HepG2 (cell line): ENCODE measurements around the gene SUSD2. TPM values are rescaled to one million over a fixed set of nuclear protein-coding genes. Genes with fewer than 3 reads are reported as not detected.

ENCODE experiments used
- ATF1 ChIP-seq: IDR thresholded peaks from 2 replicates; pipeline ENCODE4 v1.6.1; 2016; ENCODE audit warnings: mild to moderate bottlenecking, control low read depth
- HHEX ChIP-seq: IDR thresholded peaks from 2 replicates; pipeline ENCODE4 v1.6.1; 2016; ENCODE audit warnings: control low read depth
- IKZF4 ChIP-seq: sonication (generic); formaldehyde crosslinking; IDR thresholded peaks from 2 replicates; pipeline ENCODE4 v1.5.1; 2020; ENCODE audit warnings: borderline replicate concordance, mild to moderate bottlenecking, low read depth, missing genetic modification reagents; ENCODE audit errors: not compliant biosample characterization
- MATR3 ChIP-seq: sonication (generic); formaldehyde crosslinking; IDR thresholded peaks from 2 replicates; pipeline ENCODE4 v1.4.0; 2020; ENCODE audit warnings: missing genetic modification reagents
- MED1 ChIP-seq: sonication (generic); formaldehyde crosslinking; IDR thresholded peaks from 2 replicates; pipeline ENCODE4 v1.4.0; 2020; ENCODE audit warnings: missing genetic modification reagents
- PAF1 ChIP-seq: IDR thresholded peaks from 2 replicates; pipeline ENCODE4 v1.6.1; 2016; ENCODE audit warnings: missing genetic modification reagents, missing compliant biosample characterization
- PHF8 ChIP-seq: sonication (generic); formaldehyde crosslinking; IDR thresholded peaks from 2 replicates; pipeline ENCODE4 v1.5.0; 2020; ENCODE audit warnings: missing genetic modification reagents
- RARA ChIP-seq: IDR thresholded peaks from 2 replicates; pipeline ENCODE4 v1.6.1; 2016; ENCODE audit warnings: missing genetic modification reagents, missing compliant biosample characterization
- SMARCC2 ChIP-seq: fragments of 450-650 bp; IDR thresholded peaks from 2 replicates; pipeline ENCODE4 v1.6.1; 2017; ENCODE audit warnings: antibody characterized with exemption, mild to moderate bottlenecking
- TBL1XR1 ChIP-seq: fragments of 150-350 bp; IDR thresholded peaks from 2 replicates; pipeline ENCODE4 v1.6.1; 2014; ENCODE audit warnings: borderline replicate concordance, low read length; ENCODE audit not compliant: partially characterized antibody
- ZNF33A ChIP-seq: sonication (generic); formaldehyde crosslinking; IDR thresholded peaks from 2 replicates; pipeline ENCODE4 v1.5.1; 2020; ENCODE audit warnings: missing genetic modification reagents, mild to moderate bottlenecking, moderate library complexity, borderline replicate concordance
- ZNF552 ChIP-seq: sonication (generic); formaldehyde crosslinking; IDR thresholded peaks from 2 replicates; pipeline ENCODE4 v1.9.0; 2022; ENCODE audit warnings: missing genetic modification reagents, mild to moderate bottlenecking, borderline replicate concordance
- polyA plus RNA-seq, 8 experiments: library from polyadenylated mRNA; depleted of rRNA in 3 of 8; stranded (reverse) in 7 of 8; unstranded in 1 of 8; fragments of >200 nt; fragmentation: Illumina TruSeq in 4 of 8; extraction: Trizol in 4 of 8; gene quantifications; 2 replicates each; pipeline versions ENCODE4 v1.2.1 to v1.2.3, GENCODE V29; 2011 to 2016; ENCODE audit warnings: low read depth in 4 of 8, missing spikeins in 1 of 8, mixed read lengths in 1 of 8; ENCODE audit not compliant: insufficient read depth in 1 of 8
- total RNA-seq, 5 experiments: library from RNA; depleted of rRNA; stranded (reverse); fragments of >200 nt; fragmentation: Illumina TruSeq; extraction: Trizol; gene quantifications; 2 replicates each; pipeline ENCODE4 v1.2.3, GENCODE V29; 2016; ENCODE audit warnings: low read depth in 1 of 5
- TF ChIP-seq, protein P1 (sequence below): sonication (generic); formaldehyde crosslinking; IDR thresholded peaks from 2 replicates; pipeline ENCODE4 v1.5.0; 2020; ENCODE audit warnings: missing genetic modification reagents, mild to moderate bottlenecking, borderline replicate concordance
- TF ChIP-seq, protein P2 (sequence below): sonication (generic); formaldehyde crosslinking; IDR thresholded peaks from 2 replicates; pipeline ENCODE4 v1.5.0; 2020; ENCODE audit warnings: missing genetic modification reagents
- TF ChIP-seq, protein P3 (sequence below): sonication (generic); formaldehyde crosslinking; IDR thresholded peaks from 2 replicates; pipeline ENCODE4 v1.8.0; 2022; ENCODE audit warnings: missing genetic modification reagents, mild to moderate bottlenecking, inconsistent platforms, borderline replicate concordance
- TF ChIP-seq, protein P4 (sequence below), 2 experiments: sonication (generic) in 1 of 2; formaldehyde crosslinking in 1 of 2; IDR thresholded peaks; 2 replicates each; pipeline versions ENCODE4 v1.4.0 to v1.6.1; 2016 to 2020; ENCODE audit warnings: borderline replicate concordance in 1 of 2, low read depth in 1 of 2, mild to moderate bottlenecking in 1 of 2, missing genetic modification reagents in 1 of 2
- TF ChIP-seq, protein P5 (sequence below): sonication (generic); formaldehyde crosslinking; IDR thresholded peaks from 2 replicates; pipeline ENCODE4 v1.4.0; 2020; ENCODE audit warnings: missing genetic modification reagents, borderline replicate concordance

SUSD2 gene
- total and polyA plus RNA-seq, 2 of the 13 experiments (the other 11 are each of a cell fraction or from before 2014, with no cell fraction given) = 2.1 to 11.0 TPM

DNA sequence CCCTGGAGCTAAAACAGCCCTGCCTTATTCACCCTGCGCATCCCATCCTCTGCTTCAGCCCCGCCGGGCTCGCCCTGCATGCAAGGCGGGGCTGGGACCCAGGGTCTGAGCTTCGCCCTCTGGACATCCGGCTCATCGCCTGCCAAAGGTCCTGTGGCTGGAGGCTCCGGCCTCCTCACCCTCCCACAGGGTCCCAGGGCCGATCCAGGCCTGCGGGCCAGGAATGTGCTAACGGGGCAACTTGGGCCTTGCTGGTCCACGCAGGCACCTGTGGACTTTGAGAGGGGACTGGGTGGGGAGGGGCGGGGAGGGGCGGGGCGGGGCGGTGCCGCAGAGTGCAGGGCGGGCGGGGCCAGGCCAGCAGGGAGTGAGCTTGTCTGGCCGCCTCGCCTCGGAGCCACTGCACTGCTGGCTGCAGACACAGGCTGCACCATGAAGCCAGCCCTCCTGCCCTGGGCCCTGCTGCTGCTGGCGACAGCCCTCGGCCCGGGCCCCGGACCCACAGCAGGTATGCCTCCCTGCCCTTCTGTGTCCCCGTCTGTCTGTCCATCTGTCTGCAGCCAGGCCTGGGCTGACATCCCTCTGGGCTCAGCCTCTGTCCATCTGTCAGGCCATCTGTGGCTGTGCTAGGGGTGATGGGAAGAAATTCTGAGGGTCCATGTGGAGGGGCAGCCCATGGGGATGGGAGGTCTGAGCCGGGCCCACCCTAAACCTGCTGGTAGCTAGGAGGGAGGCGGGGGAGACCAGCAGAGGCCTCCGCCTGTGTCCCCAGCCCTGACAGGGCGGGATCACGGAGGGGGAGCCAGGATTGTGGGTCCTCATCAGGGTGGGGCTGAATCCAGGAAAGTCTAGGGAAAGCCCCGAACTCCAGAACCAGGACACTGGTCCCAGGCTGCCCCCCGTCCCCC, at the start of gene SUSD2 (continued):
- TF ChIP-seq, protein P1, sequence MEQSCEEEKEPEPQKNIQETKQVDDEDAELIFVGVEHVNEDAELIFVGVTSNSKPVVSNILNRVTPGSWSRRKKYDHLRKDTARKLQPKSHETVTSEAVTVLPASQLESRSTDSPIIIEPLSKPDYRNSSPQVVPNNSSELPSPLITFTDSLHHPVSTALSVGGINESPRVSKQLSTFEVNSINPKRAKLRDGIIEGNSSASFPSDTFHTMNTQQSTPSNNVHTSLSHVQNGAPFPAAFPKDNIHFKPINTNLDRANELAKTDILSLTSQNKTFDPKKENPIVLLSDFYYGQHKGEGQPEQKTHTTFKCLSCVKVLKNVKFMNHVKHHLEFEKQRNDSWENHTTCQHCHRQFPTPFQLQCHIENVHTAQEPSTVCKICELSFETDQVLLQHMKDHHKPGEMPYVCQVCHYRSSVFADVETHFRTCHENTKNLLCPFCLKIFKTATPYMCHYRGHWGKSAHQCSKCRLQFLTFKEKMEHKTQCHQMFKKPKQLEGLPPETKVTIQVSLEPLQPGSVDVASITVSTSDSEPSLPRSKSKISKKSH (CRISPR knock-in tag) = no peak
- TF ChIP-seq, protein P2, sequence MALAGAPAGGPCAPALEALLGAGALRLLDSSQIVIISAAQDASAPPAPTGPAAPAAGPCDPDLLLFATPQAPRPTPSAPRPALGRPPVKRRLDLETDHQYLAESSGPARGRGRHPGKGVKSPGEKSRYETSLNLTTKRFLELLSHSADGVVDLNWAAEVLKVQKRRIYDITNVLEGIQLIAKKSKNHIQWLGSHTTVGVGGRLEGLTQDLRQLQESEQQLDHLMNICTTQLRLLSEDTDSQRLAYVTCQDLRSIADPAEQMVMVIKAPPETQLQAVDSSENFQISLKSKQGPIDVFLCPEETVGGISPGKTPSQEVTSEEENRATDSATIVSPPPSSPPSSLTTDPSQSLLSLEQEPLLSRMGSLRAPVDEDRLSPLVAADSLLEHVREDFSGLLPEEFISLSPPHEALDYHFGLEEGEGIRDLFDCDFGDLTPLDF (CRISPR knock-in tag) = no peak
- TF ChIP-seq ATF1 (CRISPR knock-in tag) (no peak), MED1 (peak; percentile 30; the same call in 1 of the 2 replicates), MATR3 (no peak), HHEX (CRISPR knock-in tag) (no peak), TBL1XR1 (no peak), IKZF4 (CRISPR knock-in tag) (no peak), RARA (CRISPR knock-in tag) (no peak), ZNF33A (CRISPR knock-in tag) (no peak), ZNF552 (CRISPR knock-in tag) (no peak), PAF1 (CRISPR knock-in tag) (no peak), PHF8 (CRISPR knock-in tag) (peak; percentile 65), SMARCC2 (no peak)
- TF ChIP-seq, protein P3, sequence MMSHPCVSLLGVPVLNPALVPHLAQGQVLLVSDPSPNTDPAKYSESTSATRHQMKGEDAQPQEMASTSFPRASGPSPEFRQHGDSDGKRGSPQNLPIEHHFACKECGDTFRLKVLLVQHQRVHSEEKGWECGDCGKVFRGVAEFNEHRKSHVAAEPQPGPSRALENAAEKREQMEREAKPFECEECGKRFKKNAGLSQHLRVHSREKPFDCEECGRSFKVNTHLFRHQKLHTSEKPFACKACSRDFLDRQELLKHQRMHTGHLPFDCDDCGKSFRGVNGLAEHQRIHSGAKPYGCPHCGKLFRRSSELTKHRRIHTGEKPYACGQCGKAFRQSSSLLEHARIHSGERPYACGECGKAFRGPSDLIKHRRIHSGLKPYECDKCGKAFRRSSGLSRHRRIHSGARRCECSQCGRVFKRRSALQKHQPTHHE (CRISPR knock-in tag) = no peak
- TF ChIP-seq, protein P4, sequence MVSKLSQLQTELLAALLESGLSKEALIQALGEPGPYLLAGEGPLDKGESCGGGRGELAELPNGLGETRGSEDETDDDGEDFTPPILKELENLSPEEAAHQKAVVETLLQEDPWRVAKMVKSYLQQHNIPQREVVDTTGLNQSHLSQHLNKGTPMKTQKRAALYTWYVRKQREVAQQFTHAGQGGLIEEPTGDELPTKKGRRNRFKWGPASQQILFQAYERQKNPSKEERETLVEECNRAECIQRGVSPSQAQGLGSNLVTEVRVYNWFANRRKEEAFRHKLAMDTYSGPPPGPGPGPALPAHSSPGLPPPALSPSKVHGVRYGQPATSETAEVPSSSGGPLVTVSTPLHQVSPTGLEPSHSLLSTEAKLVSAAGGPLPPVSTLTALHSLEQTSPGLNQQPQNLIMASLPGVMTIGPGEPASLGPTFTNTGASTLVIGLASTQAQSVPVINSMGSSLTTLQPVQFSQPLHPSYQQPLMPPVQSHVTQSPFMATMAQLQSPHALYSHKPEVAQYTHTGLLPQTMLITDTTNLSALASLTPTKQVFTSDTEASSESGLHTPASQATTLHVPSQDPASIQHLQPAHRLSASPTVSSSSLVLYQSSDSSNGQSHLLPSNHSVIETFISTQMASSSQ (IDR thresholded peaks at IDR 0.05; ENCODE audit: low read depth) = no peak
- TF ChIP-seq, protein P4 (CRISPR knock-in tag; IDR thresholded peaks at IDR 0.05; ENCODE audit: borderline replicate concordance) = peak; percentile 31; the same call in 1 of the 2 replicates
- TF ChIP-seq, protein P5, sequence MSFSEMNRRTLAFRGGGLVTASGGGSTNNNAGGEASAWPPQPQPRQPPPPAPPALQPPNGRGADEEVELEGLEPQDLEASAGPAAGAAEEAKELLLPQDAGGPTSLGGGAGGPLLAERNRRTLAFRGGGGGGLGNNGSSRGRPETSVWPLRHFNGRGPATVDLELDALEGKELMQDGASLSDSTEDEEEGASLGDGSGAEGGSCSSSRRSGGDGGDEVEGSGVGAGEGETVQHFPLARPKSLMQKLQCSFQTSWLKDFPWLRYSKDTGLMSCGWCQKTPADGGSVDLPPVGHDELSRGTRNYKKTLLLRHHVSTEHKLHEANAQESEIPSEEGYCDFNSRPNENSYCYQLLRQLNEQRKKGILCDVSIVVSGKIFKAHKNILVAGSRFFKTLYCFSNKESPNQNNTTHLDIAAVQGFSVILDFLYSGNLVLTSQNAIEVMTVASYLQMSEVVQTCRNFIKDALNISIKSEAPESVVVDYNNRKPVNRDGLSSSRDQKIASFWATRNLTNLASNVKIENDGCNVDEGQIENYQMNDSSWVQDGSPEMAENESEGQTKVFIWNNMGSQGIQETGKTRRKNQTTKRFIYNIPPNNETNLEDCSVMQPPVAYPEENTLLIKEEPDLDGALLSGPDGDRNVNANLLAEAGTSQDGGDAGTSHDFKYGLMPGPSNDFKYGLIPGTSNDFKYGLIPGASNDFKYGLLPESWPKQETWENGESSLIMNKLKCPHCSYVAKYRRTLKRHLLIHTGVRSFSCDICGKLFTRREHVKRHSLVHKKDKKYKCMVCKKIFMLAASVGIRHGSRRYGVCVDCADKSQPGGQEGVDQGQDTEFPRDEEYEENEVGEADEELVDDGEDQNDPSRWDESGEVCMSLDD = 0 out of 2 replicates have a peak, but pooled peaks have one; percentile 37
